GM23338 (cell line): Measurements from ENCODE around the gene ZFP64. TPM values are rescaled to one million over a fixed set of nuclear protein-coding genes. Genes with fewer than 3 reads are reported as not detected.
A peak's percentile ranks its signal among the peaks of the same experiment; 100 is the strongest.

ENCODE experiments used
- ATAC-seq: fragments of 200-7000 bp; cut with Tn5 transposase; 3 replicates; pipeline ENCODE4 v1.9.1; 2020
- DNase-seq: peaks from one replicate; pipeline ENCODE4 v3.0.0-alpha.2; 2015; ENCODE audit warnings: low spot score
- H2AFZ ChIP-seq: fragments of 200-600 bp; sonication (generic); 2 replicates; pipeline ENCODE4 v1.8.0; 2016; ENCODE audit warnings: antibody characterized with exemption, mild to moderate bottlenecking, moderate library complexity
- H3F3A ChIP-seq: fragments of 200-600 bp; sonication (generic); replicated peaks from 2 replicates; pipeline ENCODE4 v1.8.0; 2017; ENCODE audit warnings: antibody characterized with exemption, mixed run types, low read depth
- H3K27ac ChIP-seq: fragments of 200-600 bp; sonication (generic); 2 replicates; pipeline ENCODE4 v1.6.1; 2016; ENCODE audit warnings: low read depth
- H3K27me3 ChIP-seq: fragments of 200-600 bp; sonication (generic); 2 replicates; pipeline ENCODE4 v1.8.0; 2016; ENCODE audit warnings: mild to moderate bottlenecking, mixed run types, moderate library complexity; ENCODE audit not compliant: insufficient read depth
- H3K36me3 ChIP-seq: fragments of 200-600 bp; sonication (generic); 2 replicates; pipeline ENCODE4 v1.8.0; 2016; ENCODE audit warnings: mild to moderate bottlenecking; ENCODE audit not compliant: insufficient read depth
- H3K4me1 ChIP-seq: fragments of 200-600 bp; sonication (generic); 2 replicates; pipeline ENCODE4 v1.8.0; 2016; ENCODE audit warnings: mild to moderate bottlenecking, moderate library complexity; ENCODE audit not compliant: insufficient read depth
- H3K4me2 ChIP-seq: fragments of 200-600 bp; sonication (generic); 2 replicates; pipeline ENCODE4 v1.7.1; 2017; ENCODE audit warnings: mixed run types
- H3K4me3 ChIP-seq: fragments of 200-600 bp; sonication (generic); 2 replicates; pipeline ENCODE4 v1.6.1; 2016; ENCODE audit warnings: mixed run types
- H3K79me2 ChIP-seq: fragments of 200-600 bp; sonication (generic); replicated peaks from 2 replicates; pipeline ENCODE4 v1.8.0; 2017; ENCODE audit warnings: mild to moderate bottlenecking; ENCODE audit not compliant: insufficient read depth
- H3K9me2 ChIP-seq: fragments of 200-600 bp; sonication (generic); 2 replicates; pipeline ENCODE4 v1.8.0; 2017; ENCODE audit not compliant: insufficient read depth
- H4K20me1 ChIP-seq: fragments of 200-600 bp; sonication (generic); replicated peaks from 2 replicates; pipeline ENCODE4 v1.8.0; 2017; ENCODE audit warnings: mild to moderate bottlenecking; ENCODE audit not compliant: insufficient read depth
- H3K27ac Mint-ChIP-seq: 2 replicates; pipeline ENCODE4 v1.8.0; 2020; ENCODE audit warnings: inconsistent platforms, mild to moderate bottlenecking, moderate library complexity, mixed read lengths
- H3K27me3 Mint-ChIP-seq: 3 replicates; pipeline ENCODE4 v1.8.0; 2022; ENCODE audit warnings: low read depth, mild to moderate bottlenecking, moderate library complexity, mixed read lengths, inconsistent platforms; ENCODE audit not compliant: insufficient read depth, poor library complexity
- H3K36me3 Mint-ChIP-seq: 3 replicates; pipeline ENCODE4 v1.8.0; 2021; ENCODE audit warnings: low read depth, mild to moderate bottlenecking, inconsistent platforms, moderate library complexity, mixed read lengths
- H3K4me1 Mint-ChIP-seq: 3 replicates; pipeline ENCODE4 v1.8.0; 2020; ENCODE audit warnings: mild to moderate bottlenecking, inconsistent platforms, mixed read lengths
- H3K4me3 Mint-ChIP-seq: 3 replicates; pipeline ENCODE4 v1.8.0; 2021; ENCODE audit warnings: moderate library complexity, mild to moderate bottlenecking, inconsistent platforms, mixed read lengths
- H3K9me3 Mint-ChIP-seq: 3 replicates; pipeline ENCODE4 v1.8.0; 2020; ENCODE audit warnings: moderate library complexity, mild to moderate bottlenecking, inconsistent platforms, mixed read lengths
- CREB1 ChIP-seq: fragments of 250-450 bp; sonication (Bioruptor Pico); IDR thresholded peaks from 2 replicates; pipeline ENCODE4 v1.5.0; 2020; ENCODE audit warnings: low read depth, mild to moderate bottlenecking, moderate library complexity
- CTCF ChIP-seq, 2 experiments: fragments of 200-600 bp in 1 of 2; sonication (generic) in 1 of 2; conservative IDR thresholded peaks; 2 replicates each; pipeline versions ENCODE4 v1.5.1 to v1.6.1; 2016 to 2017; ENCODE audit warnings: antibody characterized with exemption in 2 of 2, low read depth in 2 of 2, mild to moderate bottlenecking in 2 of 2, moderate library complexity in 1 of 2
- ETS1 ChIP-seq: IDR thresholded peaks from 2 replicates; pipeline ENCODE4 v1.6.1; 2016; ENCODE audit warnings: antibody characterized with exemption
- EZH2 ChIP-seq: fragments of 200-600 bp; sonication (generic); IDR thresholded peaks from one replicate; pipeline ENCODE4 v1.8.0; 2017; ENCODE audit warnings: antibody characterized with exemption, mild to moderate bottlenecking, low read depth; ENCODE audit not compliant: unreplicated experiment
- EZH2phosphoT487 ChIP-seq: fragments of 200-600 bp; sonication (generic); IDR thresholded peaks from one replicate; pipeline ENCODE4 v1.8.1; 2018; ENCODE audit warnings: antibody characterized with exemption; ENCODE audit not compliant: unreplicated experiment
- JUNB ChIP-seq: IDR thresholded peaks from one replicate; pipeline ENCODE4 v1.6.1; 2016; ENCODE audit warnings: antibody characterized with exemption; ENCODE audit not compliant: unreplicated experiment
- NANOG ChIP-seq: IDR thresholded peaks from 2 replicates; pipeline ENCODE4 v1.6.1; 2016; ENCODE audit warnings: antibody characterized with exemption, borderline replicate concordance
- POLR2AphosphoS5 ChIP-seq: IDR thresholded peaks from 2 replicates; pipeline ENCODE4 v1.6.1; 2016; ENCODE audit warnings: antibody characterized with exemption, low read depth
- STAT1 ChIP-seq: IDR thresholded peaks from one replicate; pipeline ENCODE4 v1.6.1; 2016; ENCODE audit warnings: antibody characterized with exemption; ENCODE audit not compliant: unreplicated experiment
- ZNF114 ChIP-seq: fragments of 250-450 bp; sonication (Bioruptor Pico); IDR thresholded peaks from 2 replicates; pipeline ENCODE4 v1.5.0; 2020; ENCODE audit warnings: mild to moderate bottlenecking, moderate library complexity
- ZNF331 ChIP-seq: fragments of 250-450 bp; sonication (Bioruptor Pico); IDR thresholded peaks from 2 replicates; pipeline ENCODE4 v1.5.0; 2020; ENCODE audit warnings: low read depth, mild to moderate bottlenecking, moderate library complexity
- ZNF462 ChIP-seq: fragments of 250-450 bp; sonication (Bioruptor Pico); IDR thresholded peaks from 2 replicates; pipeline ENCODE4 v1.5.0; 2020; ENCODE audit warnings: mild to moderate bottlenecking, moderate library complexity
- polyA plus RNA-seq: library from polyadenylated mRNA; unstranded; fragments of >200 nt; fragmentation: Nextera tagmentation; extraction: Ambion mirVana; gene quantifications from 2 replicates; pipeline ENCODE4 v1.2.1, GENCODE V29; 2016
- total RNA-seq: library from RNA; depleted of rRNA; stranded (reverse); fragments of >200 nt; shearing (Covaris generic); gene quantifications from 2 replicates; pipeline ENCODE4 v1.2.3, GENCODE V29; 2014
- TF ChIP-seq, protein P1 (sequence below): IDR thresholded peaks from one replicate; pipeline ENCODE4 v1.6.1; 2018; ENCODE audit warnings: antibody characterized with exemption; ENCODE audit not compliant: unreplicated experiment

ZFP64 gene
- total and polyA plus RNA-seq, 2 experiments from 2014 or later, result 9.6 to 30.4 TPM

DNA sequence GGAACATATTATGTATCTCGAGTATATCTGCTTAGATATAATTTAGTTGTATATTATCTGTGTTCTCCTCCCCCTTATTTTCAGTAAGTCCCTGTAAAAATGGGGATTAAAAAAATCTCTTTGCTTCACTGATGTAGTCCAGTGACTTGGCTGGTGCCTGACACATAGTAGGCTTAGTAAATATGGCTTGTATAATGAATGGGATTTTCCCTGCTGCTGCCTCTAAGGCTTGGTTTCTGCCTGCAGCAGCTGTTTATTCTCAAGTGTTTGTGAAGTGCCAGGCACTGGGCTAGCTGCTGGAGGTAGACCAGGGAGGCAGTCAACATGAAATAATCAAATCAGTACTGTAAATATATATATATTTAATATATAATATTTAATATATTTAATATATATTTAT, 1.6 kb upstream of the ZFP64 start:
- H3K4me3 ChIP-seq, result peak overlapping the region; percentile 93; the same call in 1 of the 2 replicates
- no peak for DNase-seq
- no peak overlapping the region for H3K4me2 ChIP-seq
- no peaks in the 10 kb centered on the region for H3K36me3 ChIP-seq
- no peaks in the 10 kb centered on the region for H3K27me3 ChIP-seq
- no peaks in the 10 kb centered on the region for H3K9me2 ChIP-seq
- peaks cover 18% of the 10 kb centered on the region for H3K4me1 ChIP-seq
- H2AFZ ChIP-seq, result no peak overlapping the region
- H4K20me1 ChIP-seq, result no peaks in the 10 kb centered on the region
- H3F3A ChIP-seq, result no peaks in the 10 kb centered on the region
- no peak overlapping the region for H3K27ac Mint-ChIP-seq
- H3K27ac ChIP-seq, result no peak overlapping the region
- H3K79me2 ChIP-seq, result peaks cover 26% of the 10 kb centered on the region
- peak overlapping the region; percentile 83 for H3K4me3 Mint-ChIP-seq
- ATAC-seq, result no peak
- H3K9me3 Mint-ChIP-seq, result no peaks in the 10 kb centered on the region
- H3K4me1 Mint-ChIP-seq, result peaks cover 11% of the 10 kb centered on the region; the same call in 2 of the 3 replicates
- peaks cover 3% of the 10 kb centered on the region for H3K27me3 Mint-ChIP-seq
- TF ChIP-seq ETS1 (no peak), ZNF114 (CRISPR knock-in tag) (no peak), POLR2AphosphoS5 (no peak), EZH2phosphoT487 (no peak), EZH2 (no peak), ZNF331 (CRISPR knock-in tag) (no peak), JUNB (no peak), CTCF (conservative IDR thresholded peaks at IDR 0.05; ENCODE audit: low read depth in 2 of 2) (no peak), CREB1 (CRISPR knock-in tag) (no peak), ZNF462 (CRISPR knock-in tag) (no peak), NANOG (no peak), STAT1 (no peak)
- TF ChIP-seq, protein P1, sequence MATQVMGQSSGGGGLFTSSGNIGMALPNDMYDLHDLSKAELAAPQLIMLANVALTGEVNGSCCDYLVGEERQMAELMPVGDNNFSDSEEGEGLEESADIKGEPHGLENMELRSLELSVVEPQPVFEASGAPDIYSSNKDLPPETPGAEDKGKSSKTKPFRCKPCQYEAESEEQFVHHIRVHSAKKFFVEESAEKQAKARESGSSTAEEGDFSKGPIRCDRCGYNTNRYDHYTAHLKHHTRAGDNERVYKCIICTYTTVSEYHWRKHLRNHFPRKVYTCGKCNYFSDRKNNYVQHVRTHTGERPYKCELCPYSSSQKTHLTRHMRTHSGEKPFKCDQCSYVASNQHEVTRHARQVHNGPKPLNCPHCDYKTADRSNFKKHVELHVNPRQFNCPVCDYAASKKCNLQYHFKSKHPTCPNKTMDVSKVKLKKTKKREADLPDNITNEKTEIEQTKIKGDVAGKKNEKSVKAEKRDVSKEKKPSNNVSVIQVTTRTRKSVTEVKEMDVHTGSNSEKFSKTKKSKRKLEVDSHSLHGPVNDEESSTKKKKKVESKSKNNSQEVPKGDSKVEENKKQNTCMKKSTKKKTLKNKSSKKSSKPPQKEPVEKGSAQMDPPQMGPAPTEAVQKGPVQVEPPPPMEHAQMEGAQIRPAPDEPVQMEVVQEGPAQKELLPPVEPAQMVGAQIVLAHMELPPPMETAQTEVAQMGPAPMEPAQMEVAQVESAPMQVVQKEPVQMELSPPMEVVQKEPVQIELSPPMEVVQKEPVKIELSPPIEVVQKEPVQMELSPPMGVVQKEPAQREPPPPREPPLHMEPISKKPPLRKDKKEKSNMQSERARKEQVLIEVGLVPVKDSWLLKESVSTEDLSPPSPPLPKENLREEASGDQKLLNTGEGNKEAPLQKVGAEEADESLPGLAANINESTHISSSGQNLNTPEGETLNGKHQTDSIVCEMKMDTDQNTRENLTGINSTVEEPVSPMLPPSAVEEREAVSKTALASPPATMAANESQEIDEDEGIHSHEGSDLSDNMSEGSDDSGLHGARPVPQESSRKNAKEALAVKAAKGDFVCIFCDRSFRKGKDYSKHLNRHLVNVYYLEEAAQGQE, result no peak
- no peaks in the 10 kb centered on the region for H3K36me3 Mint-ChIP-seq
